ENCODE measurements around the gene OS9.
A peak's percentile ranks its signal among the peaks of the same experiment; 100 is the strongest.

Gene OS9

GRCh38 chr12:57754411-57755193 is 60.7 kb downstream of the OS9 start, which contains the start of gene MARCHF9:
Gene MARCHF9 (plus strand): TSS chr12:57755103. CDS start chr12:57755529, 426 bp downstream.
- peak; percentile 89 for DNase-seq (ENCODE audit: low read depth)

DNA sequence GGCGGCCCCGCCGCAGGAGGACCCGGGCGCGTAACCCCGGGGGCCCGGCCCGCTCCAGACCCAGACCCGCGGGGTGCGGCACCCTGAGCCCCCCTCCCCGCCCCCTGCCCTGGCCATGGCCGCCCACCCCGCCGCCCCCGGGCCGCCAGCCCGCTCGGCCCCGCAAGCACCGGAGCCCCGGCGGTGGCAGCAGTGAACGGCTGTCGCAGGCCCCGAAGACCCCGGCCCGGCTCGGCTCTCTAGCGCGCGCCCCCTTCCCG is 61.2 kb downstream of the OS9 start:
- no peak for DNase-seq (ENCODE audit: low read depth)

DNA sequence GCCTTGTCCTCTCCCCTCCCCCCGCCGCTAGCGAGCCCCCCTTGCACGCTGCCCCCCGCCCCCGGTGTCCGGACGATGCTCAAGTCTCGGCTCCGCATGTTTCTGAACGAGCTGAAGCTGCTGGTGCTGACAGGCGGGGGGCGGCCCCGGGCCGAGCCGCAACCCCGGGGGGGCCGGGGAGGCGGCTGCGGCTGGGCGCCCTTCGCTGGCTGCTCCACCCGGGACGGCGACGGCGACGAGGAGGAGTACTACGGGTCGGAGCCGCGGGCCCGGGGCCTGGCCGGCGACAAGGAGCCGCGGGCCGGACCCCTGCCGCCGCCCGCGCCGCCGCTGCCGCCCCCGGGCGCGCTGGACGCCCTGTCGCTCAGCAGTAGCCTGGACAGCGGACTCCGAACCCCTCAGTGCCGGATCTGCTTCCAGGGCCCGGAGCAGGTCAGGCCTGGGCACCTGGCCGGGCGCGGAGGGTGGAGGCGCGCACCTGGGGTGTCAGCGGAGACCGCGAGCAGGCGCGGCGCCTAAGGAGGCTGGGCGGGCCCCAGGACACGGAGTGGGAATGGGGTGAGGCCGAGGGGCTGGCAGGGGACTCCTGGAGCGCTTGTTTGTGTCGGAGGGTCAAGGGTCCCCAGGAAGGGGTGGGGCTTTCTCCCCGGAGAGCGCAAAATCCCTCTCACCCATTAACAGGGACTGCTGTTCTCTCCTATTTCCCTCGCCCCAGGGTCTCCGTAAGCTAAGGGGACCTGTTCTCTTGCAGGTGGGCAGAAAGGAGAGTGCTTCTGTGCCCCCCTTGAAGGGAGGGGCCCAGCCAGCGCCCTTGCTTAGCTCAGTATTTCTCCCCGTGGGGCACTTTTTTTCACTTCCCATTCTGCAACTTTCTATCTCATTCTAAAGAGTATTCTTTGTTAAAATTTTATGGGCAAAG is 61.8 kb downstream of the OS9 start:
- DNase-seq (ENCODE audit: low read depth), result peak; percentile 31

DNA sequence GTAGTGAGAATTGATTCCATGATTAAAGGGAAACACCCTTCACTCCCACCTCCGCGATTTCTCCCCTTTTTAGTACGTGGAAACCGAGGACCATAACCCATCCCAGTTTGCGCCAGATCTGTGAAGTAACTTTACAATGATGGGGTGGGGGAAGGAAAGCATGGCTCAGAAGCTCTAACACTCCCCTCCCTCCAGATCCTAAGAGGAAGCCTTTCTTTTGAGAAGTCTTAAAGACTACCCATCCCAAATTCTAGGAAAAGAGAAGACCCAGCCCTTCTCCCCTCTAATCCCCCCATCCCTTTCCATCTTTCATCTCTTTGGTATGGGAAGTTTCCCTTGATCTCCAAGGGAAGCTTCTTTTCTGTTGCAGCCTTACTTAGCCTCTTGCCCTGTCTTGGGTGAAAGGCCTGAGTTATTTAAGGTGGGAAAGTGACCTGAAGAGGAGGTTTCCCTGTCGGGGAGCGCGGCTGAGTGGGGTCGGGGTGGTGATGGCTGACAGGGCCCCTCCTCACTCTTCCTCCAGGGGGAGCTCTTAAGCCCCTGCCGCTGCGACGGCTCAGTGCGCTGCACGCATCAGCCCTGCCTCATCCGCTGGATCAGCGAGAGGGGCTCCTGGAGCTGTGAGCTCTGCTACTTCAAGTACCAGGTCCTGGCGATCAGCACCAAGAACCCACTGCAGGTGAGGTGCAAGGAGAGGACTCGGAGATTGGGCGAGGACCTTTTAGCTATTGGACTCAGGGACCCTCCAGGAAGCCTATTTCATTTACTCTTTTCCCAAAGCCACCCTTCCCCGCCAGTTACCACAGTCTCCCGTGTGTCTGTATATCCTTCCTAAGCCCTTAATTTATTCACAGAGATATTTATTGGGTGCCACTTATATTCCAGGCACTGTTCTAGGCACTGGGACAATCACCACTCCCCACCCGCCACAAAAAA is 62.7 kb downstream of the OS9 start:
- peak; percentile 42 for DNase-seq (ENCODE audit: low read depth)

DNA sequence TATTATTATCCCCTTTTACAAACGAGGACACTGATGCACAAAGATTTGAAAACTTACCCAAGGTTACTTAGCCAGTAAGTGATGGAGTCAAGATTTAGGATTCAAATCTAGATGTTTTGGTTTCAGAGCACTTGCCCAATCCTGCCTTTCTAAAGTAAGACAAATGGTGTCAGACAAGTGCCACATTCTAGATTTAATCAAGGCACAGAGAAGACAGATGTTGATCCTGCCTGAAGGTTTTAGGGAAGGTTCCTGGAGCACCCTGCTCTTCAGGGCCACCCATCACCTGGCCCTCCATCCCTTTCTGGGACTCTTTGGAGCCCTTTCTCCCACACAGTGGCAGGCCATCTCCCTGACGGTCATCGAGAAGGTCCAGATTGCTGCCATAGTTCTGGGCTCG is 63.8 kb downstream of the OS9 start:
- DNase-seq (ENCODE audit: low read depth), result no peak

DNA sequence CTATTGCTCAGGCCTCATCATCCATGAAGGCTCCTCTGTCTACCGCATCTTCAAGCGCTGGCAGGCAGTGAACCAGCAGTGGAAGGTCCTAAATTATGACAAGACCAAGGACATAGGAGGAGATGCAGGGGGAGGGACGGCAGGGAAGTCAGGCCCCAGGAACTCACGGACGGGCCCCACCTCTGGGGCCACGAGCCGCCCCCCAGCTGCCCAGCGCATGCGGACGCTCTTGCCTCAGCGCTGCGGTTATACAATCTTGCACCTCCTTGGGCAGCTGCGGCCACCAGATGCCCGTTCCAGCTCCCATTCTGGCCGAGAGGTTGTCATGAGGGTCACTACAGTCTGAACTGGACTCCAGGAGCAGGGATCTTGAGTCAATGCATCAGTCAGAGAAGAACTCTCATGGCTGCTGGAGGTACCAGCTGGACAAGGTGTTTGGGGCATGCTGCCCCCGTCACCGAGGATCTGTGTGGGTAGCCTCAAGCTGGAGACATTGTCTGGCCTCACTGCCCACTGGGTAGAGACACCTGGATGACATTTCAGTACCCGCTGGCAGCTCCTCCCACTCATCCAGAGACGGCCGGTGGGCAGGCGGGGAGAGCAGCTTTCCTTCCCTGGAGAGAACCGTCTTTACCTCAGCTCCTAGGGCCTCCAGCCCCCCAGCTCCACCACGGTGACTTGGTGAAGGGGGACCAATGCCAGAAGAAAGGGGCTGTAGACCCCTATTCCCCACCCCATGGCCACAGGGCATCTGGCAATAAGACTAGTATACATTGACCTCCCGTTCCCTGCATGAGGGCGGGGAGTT is 64.8 kb downstream of the OS9 start:
- DNase-seq (ENCODE audit: low read depth), result no peak

DNA sequence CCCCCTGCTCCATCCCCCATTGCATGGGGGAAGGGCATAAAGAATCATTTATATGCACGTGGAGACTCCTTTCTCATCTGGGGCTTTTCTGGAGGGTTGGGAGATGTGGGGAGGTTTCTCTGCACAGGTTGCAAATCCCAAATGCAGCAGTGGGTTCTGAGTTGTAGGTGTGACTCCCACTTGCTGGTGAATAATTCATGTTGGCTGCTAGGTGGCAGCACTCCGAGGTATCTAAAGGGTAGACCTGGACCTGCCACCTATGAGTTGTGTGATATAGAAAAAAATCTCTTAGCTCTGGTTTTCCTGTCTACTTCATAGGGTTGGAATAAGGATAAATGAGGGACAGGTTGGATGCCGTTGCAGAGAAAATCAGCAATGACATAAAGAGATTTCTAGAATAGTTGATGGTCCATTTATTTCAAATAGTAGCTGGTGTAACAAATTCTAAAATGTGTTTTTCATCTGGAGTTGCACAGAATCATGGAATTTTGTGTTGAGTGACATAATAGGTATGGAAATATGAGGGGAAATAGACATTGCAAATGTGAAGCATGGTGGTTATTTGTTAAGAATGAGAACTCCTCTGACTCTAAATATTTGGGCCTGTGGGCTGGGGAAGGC is 65.5 kb downstream of the OS9 start:
- DNase-seq (ENCODE audit: low read depth), result no peak

- DNase-seq (ENCODE audit: low read depth), result no peak
These were observed 66.5 kb downstream of the OS9 start for GRCh38 chr12:57760347-57760982.

GRCh38 chr12:57761391-57761998 is 67.6 kb downstream of the OS9 start:
- no peak for DNase-seq (ENCODE audit: low read depth)

- no peak for DNase-seq (ENCODE audit: low read depth)
These were observed 68.5 kb downstream of the OS9 start for GRCh38 chr12:57762463-57762862.

DNA sequence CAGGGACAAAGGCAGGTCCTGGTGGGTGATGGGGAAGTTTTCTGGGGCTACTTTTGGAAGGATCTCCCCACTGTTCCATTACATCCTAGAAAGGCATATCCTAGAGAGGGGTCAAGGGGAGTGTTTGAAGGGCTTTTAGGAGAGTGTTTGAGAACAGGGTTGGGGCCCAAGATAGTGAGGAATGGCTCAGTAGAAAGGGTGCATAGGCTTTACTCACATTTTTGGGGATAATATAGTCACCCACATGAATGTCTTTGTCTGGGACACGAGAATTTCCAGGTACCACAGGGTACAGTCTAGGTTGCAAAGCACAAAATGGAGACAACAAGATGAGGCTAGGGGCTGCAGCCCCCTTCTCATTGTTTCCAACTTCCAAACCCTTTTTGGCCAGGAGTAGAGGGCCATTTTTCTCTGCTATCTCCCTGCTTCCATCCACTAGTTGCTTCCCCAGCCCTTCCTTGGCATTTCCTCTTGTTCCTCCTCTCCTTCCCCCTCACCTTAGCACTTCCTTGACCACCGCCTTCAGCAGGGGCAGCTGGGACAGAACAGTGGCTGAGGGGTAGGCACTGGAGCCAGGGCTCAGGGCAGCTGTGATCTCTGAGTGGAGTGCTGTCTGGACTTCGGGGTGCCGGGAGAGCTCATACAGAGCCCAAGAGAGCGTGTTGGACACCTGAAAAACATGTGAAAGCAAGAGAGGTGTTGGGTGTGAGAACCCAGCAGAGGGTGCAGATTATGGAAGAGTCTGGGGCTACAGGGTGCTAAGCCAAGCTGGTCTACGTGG is 70.1 kb downstream of the OS9 start:
- DNase-seq (ENCODE audit: low read depth), result no peak

DNA sequence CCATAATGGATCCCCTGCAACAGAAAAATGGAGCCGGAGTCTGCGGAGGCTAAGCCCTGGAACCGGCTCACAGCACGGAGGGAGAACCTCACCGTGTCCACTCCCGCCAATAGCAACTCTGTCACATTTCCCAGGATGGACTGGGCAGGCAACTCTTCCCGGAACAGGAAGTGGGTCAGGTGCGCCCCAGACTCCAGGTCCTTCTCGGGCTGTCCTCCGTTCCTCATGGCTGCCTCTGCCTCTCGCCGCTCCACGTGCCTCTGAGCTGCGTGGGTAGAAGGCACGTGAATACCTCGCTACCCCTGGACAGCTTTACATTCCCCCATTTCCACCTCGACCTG is 70.7 kb downstream of the OS9 start:
- no peak for DNase-seq (ENCODE audit: low read depth)

- DNase-seq (ENCODE audit: low read depth), result peak; percentile 28
These were observed 71.2 kb downstream of the OS9 start for GRCh38 chr12:57765003-57765697.

DNA sequence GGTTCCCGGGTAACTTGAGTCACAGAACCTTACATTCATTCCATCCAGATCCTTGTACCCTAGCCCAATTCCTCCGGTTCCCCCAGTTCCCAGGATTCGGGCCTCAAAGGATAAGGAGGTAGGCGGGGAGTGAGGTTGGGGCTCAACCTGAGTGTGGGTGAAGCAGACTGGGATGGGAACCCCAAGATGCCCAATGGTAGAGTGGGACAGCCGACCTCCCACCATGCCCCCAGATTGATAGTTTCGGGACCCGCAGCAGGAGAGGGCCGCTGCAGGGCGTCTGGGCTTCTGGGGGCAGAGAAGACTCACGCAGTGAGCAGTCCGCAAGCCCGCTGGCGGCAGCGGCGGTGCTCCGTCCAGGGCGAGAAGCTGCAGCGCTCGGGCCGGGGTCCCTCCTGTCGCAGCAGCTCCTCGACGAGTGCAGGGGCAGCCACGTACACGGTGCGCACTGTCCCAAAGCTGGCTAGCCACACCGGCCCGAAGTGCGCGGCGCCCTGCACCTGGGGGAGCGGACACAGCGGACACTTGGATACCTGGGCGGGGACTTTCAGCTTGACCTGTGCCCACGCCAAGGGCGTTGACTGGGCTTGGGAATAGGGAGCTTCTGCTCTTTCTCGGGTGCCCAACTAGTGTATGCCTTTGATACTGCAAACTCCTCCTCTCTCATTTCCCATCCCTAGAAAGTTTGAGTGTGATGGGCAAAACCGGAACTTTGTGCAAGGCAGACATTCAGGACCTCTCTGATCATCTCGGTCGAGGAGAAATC is 71.9 kb downstream of the OS9 start:
- DNase-seq (ENCODE audit: low read depth), result no peak

DNA sequence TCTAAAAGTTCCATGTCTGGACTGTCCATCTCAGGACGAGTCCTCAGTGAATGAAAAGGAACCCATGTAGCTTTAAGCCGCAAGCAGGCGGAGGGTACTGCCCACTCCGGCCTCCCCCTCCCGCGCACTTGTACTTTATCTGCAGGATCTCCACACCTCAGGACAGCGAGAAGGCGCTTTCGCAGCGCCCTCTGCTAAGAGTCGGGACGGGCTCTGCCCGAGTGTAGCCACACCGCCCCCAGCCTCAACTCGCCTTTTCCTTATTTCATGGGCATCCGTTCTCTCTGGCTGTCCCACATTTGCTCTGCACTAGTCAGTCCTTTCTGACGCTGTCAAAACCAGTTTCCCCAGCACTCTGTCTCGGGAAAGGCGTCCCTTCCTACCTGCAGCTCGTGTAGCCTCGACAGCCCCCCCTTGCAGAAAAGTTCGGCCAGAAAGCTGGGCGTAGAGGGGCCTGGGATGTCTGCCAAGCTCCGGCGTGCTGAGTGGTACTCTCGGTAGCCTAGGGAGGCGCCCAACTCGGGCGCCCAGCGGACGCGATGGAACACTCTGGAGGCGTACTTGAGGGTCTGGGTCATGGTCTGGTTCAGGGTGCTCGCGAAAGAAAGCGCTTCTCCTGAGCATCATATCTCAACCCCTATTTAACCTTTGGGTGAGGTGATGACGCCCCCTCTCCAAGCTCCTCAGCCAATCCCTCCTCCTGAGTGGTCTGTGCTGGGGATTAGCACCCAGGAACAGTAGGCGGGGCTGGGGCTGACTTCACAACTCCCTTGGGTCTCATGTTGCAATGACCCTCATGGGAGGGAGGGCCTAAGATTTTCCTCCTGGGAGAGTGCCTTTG is 72.8 kb downstream of the OS9 start, which contains the start of gene CYP27B1:
Gene CYP27B1 (minus strand): TSS at position 615 of the 841 bp plus-strand sequence. CDS start 37 bp downstream, at position 578.
- no peak for DNase-seq (ENCODE audit: low read depth)

DNA sequence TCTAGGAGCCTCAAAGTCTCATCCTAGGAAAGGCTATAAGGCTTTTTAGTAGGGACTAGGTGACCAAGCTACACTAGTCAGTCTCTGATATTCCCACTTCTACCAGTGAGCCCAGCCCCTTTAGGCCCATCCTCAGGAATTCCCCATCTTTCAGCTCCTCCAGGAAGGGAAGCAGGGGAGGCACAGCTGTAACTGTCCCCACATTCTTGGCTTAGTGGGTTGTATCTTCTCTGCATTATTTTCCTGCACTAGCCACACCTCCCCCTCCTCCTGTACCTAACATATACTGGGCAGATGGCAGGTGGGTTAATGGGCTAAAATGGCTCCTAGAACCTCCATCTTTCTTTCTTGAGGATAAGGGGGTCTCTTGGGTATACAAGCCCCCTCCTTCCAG is 73.4 kb downstream of the OS9 start:
- no peak for DNase-seq (ENCODE audit: low read depth)

GRCh38 chr12:57767876-57768275 is 73.9 kb downstream of the OS9 start:
- DNase-seq (ENCODE audit: low read depth), result no peak

Data from T-helper 22 cell (primary cell).